ENCODE results near the gene RPS8.
"Not testable (repeated sequence)": the region's sequence is repeated elsewhere in the genome, so short reads cannot be mapped to it uniquely, and the experiment has no call there.

The RPS8 gene

GRCh38 chr1:44803062-44803311 lies 27.6 kb downstream of the RPS8 start:
- DNase-seq (ENCODE audit: low read depth, low spot score) = no peak

GRCh38 chr1:44803312-44804095 lies 28.2 kb downstream of the RPS8 start:
- no peak for DNase-seq (ENCODE audit: low read depth, low spot score)

GRCh38 chr1:44805311-44806024 lies 30.1 kb downstream of the RPS8 start:
- no peak for DNase-seq (ENCODE audit: low read depth, low spot score)

- DNase-seq (ENCODE audit: low read depth, low spot score) = no peak
These were observed 30.8 kb downstream of the RPS8 start for GRCh38 chr1:44806025-44806703.

GRCh38 chr1:44806704-44807363 lies 31.5 kb downstream of the RPS8 start, which contains the start of gene DYNLT4:
Gene DYNLT4, minus strand, starts transcription at chr1:44807351. Its CDS starts 683 bp downstream, at chr1:44806668.
- no peak for DNase-seq (ENCODE audit: low read depth, low spot score)

GRCh38 chr1:44807364-44808062 lies 32.2 kb downstream of the RPS8 start:
- peak; percentile 99 for DNase-seq (ENCODE audit: low read depth, low spot score)

- DNase-seq (ENCODE audit: low read depth, low spot score) = no peak
These were observed 33.0 kb downstream of the RPS8 start, which contains the start of gene BTBD19 for GRCh38 chr1:44808063-44808937. Gene BTBD19, plus strand, starts transcription at chr1:44808523. Its CDS starts 298 bp downstream, at chr1:44808821.

GRCh38 chr1:44808938-44809917 lies 33.9 kb downstream of the RPS8 start:
- DNase-seq (ENCODE audit: low read depth, low spot score) = no peak

GRCh38 chr1:44810101-44810761 lies 34.9 kb downstream of the RPS8 start:
- DNase-seq (ENCODE audit: low read depth, low spot score) = no peak

GRCh38 chr1:44810762-44811105 lies 35.4 kb downstream of the RPS8 start:
- not testable (repeated sequence) for DNase-seq (ENCODE audit: low read depth, low spot score)

- DNase-seq (ENCODE audit: low read depth, low spot score) = no peak
These were observed 35.9 kb downstream of the RPS8 start for GRCh38 chr1:44811234-44811633.

GRCh38 chr1:44812822-44813543 lies 37.6 kb downstream of the RPS8 start:
- DNase-seq (ENCODE audit: low read depth, low spot score) = no peak

- DNase-seq (ENCODE audit: low read depth, low spot score) = not testable (repeated sequence)
These were observed 40.6 kb downstream of the RPS8 start for GRCh38 chr1:44815926-44816325.

- no peak for DNase-seq (ENCODE audit: low read depth, low spot score)
These were observed 42.0 kb downstream of the RPS8 start for GRCh38 chr1:44817307-44817706.

- DNase-seq (ENCODE audit: low read depth, low spot score) = no peak
These were observed 42.6 kb downstream of the RPS8 start for GRCh38 chr1:44817771-44818495.

- DNase-seq (ENCODE audit: low read depth, low spot score) = no peak
These were observed 43.9 kb downstream of the RPS8 start for GRCh38 chr1:44819196-44819607.

GRCh38 chr1:44819608-44820327 lies 44.4 kb downstream of the RPS8 start:
- no peak for DNase-seq (ENCODE audit: low read depth, low spot score)

All from smooth muscle cell of the brain vasculature (primary cell).